HG02884 (cell line): ENCODE data around the gene SERGEF.

Experiments
- ATAC-seq: cut with Tn5 transposase; IDR thresholded peaks from one replicate; pipeline ENCODE4 v1.9.1; 2021; ENCODE audit warnings: mild to moderate bottlenecking, moderate library complexity; ENCODE audit not compliant: unreplicated experiment

The SERGEF gene

DNA sequence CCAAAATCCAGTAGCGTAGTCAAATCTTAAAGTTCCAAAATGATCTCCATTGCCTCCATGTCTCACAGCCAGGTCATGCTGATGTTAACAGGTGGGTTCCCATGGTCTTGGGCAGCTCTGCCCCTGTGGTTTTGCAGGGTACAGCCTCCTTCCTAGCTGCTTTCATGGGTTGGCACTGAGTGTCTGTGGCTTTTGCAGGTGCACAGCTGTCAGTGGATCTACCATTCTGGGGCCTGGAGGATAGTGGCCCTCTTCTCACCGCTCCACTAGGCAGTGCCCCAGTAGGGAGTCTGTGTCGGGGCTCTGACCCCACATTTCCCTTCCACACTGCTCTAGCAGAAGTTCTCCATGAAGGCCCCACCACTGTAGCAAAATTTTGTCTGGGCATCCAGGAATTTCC, 145.5 kb downstream of the SERGEF start:
- no peak for ATAC-seq

- ATAC-seq, result no peak
Observed at GRCh38 chr11:17865765-17866428, 146.9 kb downstream of the SERGEF start.

DNA sequence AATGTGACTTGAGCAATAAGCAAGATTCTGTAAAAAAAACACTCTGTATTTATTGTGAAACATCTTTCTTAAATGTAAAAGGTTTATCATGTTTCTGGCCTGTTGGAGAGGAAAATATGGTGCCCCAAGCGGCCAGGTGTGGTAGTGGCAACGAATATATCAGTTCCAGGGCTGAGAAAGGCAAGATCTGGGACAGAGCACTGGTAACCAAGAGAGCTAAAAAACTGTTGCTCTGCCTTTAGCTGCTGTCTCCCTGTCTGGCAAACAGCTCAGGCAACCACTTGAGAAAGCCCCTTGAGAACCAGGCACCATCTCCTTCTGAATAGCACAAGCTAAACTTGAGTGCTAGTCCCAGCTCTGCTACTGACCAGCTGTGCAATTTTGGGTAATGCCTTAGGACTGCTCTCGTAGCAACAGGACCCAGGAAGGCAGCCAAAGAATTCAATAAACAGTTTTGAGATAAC, 148.3 kb downstream of the SERGEF start:
- ATAC-seq, result no peak

GRCh38 chr11:17861036-17861755, 151.7 kb downstream of the SERGEF start:
- ATAC-seq, result no peak

GRCh38 chr11:17859552-17859951, 153.3 kb downstream of the SERGEF start:
- ATAC-seq, result no peak

GRCh38 chr11:17855531-17856290, 157.1 kb downstream of the SERGEF start:
- no peak for ATAC-seq

GRCh38 chr11:17853280-17853679, 159.6 kb downstream of the SERGEF start:
- no peak for ATAC-seq

GRCh38 chr11:17852246-17852645, 160.6 kb downstream of the SERGEF start:
- no peak for ATAC-seq

DNA sequence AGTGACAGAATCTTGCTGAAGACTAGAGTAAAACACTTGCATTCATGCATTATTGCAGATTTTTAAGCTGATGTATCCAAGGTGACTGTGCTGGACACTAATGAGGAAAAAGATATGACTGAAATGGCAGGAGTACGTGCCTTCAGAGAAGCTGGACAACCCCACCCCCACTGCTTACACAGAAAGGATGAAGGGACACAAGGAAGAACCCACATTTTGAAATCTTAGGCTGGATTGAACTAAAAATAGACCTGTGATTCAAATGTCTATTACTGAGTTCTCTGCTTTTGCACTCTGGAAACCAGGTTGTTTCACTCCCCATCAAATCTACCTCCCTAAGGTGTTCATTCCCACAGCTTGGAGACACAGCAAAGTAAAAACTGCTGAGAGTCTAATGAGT, 161.2 kb downstream of the SERGEF start:
- ATAC-seq, result no peak

DNA sequence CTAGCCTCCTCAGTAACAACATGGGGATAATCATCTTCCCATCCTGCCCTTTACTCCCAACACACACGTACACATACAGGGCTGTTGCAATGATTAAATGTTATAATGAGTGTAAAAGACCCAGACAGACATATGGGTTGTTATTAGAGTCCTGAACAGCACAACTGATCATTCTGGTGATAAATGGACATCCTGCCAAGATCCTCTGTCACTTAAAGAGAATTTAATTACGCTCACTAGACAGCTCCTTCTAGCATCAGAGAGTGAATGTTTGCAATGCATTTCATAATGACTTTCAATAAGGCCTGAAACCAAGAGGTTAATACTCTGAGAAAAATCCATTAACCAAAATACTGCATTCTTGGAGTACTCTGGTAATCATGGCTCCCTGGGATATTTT, 162.5 kb downstream of the SERGEF start:
- ATAC-seq, result no peak

GRCh38 chr11:17848715-17849114, 164.1 kb downstream of the SERGEF start:
- ATAC-seq, result no peak

GRCh38 chr11:17846852-17847453, 165.9 kb downstream of the SERGEF start:
- ATAC-seq, result no peak

DNA sequence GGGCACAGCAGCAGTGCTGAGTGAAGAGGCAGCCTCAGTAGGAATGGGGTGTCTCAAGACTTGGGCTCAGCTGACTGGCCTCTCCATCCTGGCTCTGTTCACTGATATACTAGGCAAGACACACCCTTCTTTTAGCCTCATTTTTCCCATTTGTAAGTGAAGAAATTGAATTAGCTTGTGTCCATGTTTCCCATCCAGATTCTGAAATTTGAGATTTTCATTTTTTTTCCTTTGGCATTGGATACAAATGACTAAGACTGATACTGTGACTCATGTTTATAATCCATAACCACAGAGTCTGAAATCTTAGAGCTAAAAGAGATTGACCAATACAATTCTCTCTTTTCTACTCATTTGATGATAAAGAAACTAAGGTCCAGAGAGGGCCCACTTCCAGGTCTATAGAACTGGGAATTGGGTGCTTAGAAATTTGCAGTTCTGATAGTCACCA, 167.4 kb downstream of the SERGEF start:
- ATAC-seq, result no peak

DNA sequence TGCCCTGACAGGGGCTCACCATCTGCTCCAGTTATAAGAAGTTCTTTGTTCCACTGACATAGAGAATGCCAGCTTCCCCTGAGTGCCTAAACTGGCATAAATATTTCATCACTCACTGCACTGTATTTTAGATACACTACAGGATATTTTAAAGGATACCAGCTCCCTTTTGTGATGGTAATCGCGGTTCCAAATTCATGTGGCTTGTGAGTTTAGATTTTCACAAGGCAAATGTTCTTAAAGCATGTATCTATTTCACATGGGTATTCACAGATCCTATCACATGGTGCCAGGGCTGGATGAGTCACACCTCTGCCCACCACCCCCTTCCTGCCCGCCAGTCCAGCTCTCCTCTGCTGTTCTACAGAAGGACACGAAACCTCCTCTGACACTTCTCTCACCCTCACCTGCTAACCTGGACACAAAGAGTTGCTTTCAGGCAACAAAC, 172.7 kb downstream of the SERGEF start:
- no peak for ATAC-seq

DNA sequence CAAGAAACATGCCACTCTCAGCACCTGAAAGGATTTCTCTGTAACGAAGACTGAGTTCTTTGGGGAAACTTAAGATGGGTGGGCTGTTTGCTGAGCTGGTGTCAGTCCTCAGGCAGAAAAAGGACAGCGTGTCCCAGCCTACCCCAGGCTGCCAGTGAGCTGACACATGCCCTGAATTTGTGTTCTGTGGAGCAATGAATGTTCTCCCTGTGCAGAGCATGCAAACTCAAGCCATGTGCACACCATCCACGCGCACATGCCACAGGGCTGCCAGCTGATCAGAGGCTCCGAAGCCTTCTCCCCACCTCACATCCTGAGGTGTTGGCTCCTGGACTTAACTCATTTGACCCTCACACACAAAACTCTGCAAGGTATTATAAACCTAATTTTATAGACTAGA, 173.4 kb downstream of the SERGEF start:
- ATAC-seq, result no peak

- ATAC-seq, result no peak
Observed at GRCh38 chr11:17838102-17838501, 174.7 kb downstream of the SERGEF start.

- no peak for ATAC-seq
Observed at GRCh38 chr11:17831883-17832282, 181.0 kb downstream of the SERGEF start.

GRCh38 chr11:17831228-17831627, 181.6 kb downstream of the SERGEF start:
- ATAC-seq, result no peak

DNA sequence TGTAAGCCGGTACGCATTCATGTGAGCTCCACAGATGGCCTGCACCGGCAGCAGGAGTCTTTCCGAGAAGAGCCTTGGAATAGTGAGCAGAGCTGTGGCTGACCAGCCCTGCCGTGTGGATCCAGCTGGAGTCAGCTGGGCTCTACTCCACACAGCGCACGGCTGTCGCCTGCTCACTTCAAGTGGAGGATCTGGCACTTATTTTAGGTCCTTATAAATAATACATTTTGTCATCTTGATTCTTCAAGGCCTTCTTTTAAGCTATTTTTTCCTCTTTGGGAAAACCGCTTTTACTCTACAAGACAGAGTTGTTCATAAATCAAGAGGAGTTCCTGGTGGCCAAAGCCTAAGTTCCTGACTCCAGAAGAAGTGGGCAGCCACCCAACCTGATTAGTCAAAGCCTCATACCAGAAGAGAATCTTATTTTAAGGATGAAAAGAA, 184.5 kb downstream of the SERGEF start:
- ATAC-seq, result no peak

- ATAC-seq, result no peak
Observed at GRCh38 chr11:17827006-17827405, 185.8 kb downstream of the SERGEF start.

DNA sequence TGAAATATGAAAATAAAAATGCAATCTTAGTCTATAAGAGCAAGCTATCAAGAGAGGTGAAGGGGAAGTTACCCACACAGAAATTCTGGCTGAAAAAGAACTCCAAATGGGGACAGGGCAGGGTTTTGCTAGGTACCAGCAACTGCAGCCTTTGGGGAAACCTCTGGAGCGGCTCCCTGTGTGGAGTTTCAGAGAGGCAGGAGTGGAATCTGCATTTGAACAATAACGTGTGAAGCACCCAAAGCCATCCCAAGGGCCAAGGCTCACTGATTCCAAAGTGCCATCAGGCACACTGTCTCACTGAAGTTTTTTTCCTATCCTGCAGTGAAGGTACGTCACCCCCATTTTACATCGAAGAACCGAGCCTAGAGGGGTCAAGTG, 190.5 kb downstream of the SERGEF start:
- no peak for ATAC-seq
